Thoracic aorta (tissue), 2 donors: ENCODE results near the gene VCP. TPM values are rescaled to one million over a fixed set of nuclear protein-coding genes. Genes with fewer than 3 reads are reported as not detected.
A peak's percentile ranks its signal among the peaks of the same experiment; 100 is the strongest.

Source experiments
- ATAC-seq: fragments of 150-250 bp; one replicate; pipeline ENCODE4 v1.8.0; 2017; ENCODE audit warnings: low read depth; ENCODE audit not compliant: insufficient number of reproducible peaks, low FRiP score
- DNase-seq: peaks from one replicate; pipeline ENCODE4 v3.0.0-alpha.2; 2020; ENCODE audit warnings: low spot score
- H3K27ac ChIP-seq, 2 donors: fragments of 200-600 bp; sonication (generic); 1 replicate in 1 of 2; 2 replicates in 1 of 2; pipeline ENCODE4 v1.5.1; 2016; ENCODE audit warnings: mild to moderate bottlenecking in 2 of 2, moderate library complexity in 2 of 2
- H3K27me3 ChIP-seq: fragments of 200-600 bp; sonication (generic); replicated peaks from 2 replicates; pipeline ENCODE4 v1.6.0; 2016; ENCODE audit warnings: mild to moderate bottlenecking; ENCODE audit not compliant: insufficient read depth
- H3K36me3 ChIP-seq: fragments of 200-600 bp; sonication (generic); one replicate; pipeline ENCODE4 v1.5.1; 2016
- H3K4me1 ChIP-seq, 2 donors: fragments of 200-600 bp; sonication (generic); 1 replicate in 1 of 2; 2 replicates in 1 of 2; pipeline versions ENCODE4 v1.5.1 to v1.6.0; 2016; ENCODE audit warnings: low read depth in 2 of 2, mild to moderate bottlenecking in 1 of 2; ENCODE audit not compliant: control insufficient read depth in 1 of 2
- H3K4me3 ChIP-seq: fragments of 200-600 bp; sonication (generic); 2 replicates; pipeline ENCODE4 v1.5.1; 2016; ENCODE audit warnings: mild to moderate bottlenecking
- H3K9me3 ChIP-seq: fragments of 200-600 bp; sonication (generic); 2 replicates; pipeline ENCODE4 v1.5.1; 2016
- CTCF ChIP-seq: fragments of 200-600 bp; sonication (generic); IDR thresholded peaks from one replicate; pipeline ENCODE4 v1.5.1; 2019; ENCODE audit warnings: antibody characterized with exemption
- total RNA-seq, 2 donors: library from RNA; depleted of rRNA; stranded (reverse); fragments of >200 nt; gene quantifications; one replicate each; pipeline versions ENCODE4 v1.1.0 to v1.2.3, GENCODE V29; 2016

VCP gene
- total RNA-seq, 2 donors from 2014 or later: 179 to 204 TPM

DNA sequence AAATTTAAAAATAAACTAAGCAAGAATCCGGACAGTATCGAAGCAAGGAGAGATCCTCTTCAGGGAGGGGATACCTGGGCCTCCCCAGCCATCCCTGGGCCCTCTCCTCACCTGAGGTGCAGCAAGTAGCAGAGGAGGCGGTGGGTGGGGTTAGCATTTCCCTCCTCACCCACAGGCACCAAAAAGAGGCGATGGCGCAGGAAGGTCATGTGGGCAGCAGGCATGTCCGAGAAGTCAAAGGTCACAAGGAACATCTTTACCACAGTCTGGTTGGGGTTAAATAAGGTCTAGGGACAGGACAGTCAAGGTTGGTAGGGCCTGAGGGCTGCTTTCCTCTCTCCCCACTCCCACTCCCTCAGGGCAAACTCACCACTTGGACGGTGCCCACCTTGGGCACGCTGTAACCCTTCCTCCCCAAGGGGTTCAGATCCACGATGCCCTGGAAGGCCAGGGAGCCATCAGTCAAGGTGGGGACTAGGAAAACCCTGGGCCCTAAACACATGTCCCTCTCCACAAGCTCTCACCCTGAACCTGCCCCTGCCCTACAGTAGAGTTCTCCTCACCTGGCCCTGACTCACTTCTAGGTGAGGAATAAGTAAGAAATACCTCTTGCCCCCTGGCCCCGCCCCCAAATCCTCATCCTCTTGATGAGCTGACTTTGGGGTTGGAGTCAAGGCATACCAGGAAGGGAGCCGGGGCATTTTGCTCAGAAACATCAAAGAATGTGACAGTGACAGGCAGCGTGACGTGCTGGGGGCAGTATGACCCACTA lies 33.3 kb upstream of the VCP start:
- Histone ChIP-seq H3K4me1 (peaks cover 24 to 42% of the 10 kb centered on the region in 2 donors), H3K27me3 (no peaks in the 10 kb centered on the region), H3K27ac (no peak overlapping the region), H3K4me3 (no peak overlapping the region), H3K36me3 (peaks cover 45% of the 10 kb centered on the region), H3K9me3 (no peaks in the 10 kb centered on the region)
- no peak for TF ChIP-seq CTCF
- ATAC-seq (no peak), DNase-seq (no peak)

- Histone ChIP-seq H3K9me3 (no peaks in the 10 kb centered on the region), H3K4me3 (no peak overlapping the region), H3K27me3 (no peaks in the 10 kb centered on the region), H3K36me3 (peaks cover 51% of the 10 kb centered on the region), H3K27ac (no peak overlapping the region), H3K4me1 (peaks cover 19 to 36% of the 10 kb centered on the region in 2 donors)
- DNase-seq (no peak), ATAC-seq (no peak)
- no peak for TF ChIP-seq CTCF
Measured at GRCh38 chr9:35105126-35105525, 32.7 kb upstream of the VCP start.

DNA sequence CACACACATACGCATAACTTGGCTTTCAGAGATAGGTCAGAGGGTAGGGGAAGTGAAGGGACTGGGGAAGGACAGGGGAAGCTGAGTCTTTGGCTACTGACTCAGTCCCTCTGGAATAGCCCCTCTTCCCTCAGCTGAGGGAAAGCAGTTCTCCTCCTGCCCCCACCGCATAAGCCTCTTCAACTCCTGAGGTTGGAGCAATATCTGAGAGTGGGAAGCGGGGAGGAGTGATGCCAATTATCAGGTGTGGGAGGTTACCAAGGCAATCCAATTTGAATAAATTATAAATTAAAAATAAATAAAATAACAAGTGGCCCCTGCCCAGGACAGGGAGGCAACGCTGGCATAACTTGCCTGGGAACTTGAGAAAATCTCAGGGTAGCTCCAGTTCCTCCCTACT lies 32.2 kb upstream of the VCP start:
- ATAC-seq (no peak), DNase-seq (no peak)
- Histone ChIP-seq H3K9me3 (no peaks in the 10 kb centered on the region), H3K4me3 (no peak overlapping the region), H3K36me3 (peaks cover 51% of the 10 kb centered on the region), H3K27ac (no peak overlapping the region), H3K4me1 (peaks cover 14 to 31% of the 10 kb centered on the region in 2 donors), H3K27me3 (no peaks in the 10 kb centered on the region)
- no peak for TF ChIP-seq CTCF

- ATAC-seq: no peak
- TF ChIP-seq CTCF: no peak
- no peaks in the 10 kb centered on the region for H3K9me3 ChIP-seq
- H3K27me3 ChIP-seq: no peaks in the 10 kb centered on the region
- peaks cover 13 to 22% of the 10 kb centered on the region in 2 donors for H3K4me1 ChIP-seq
- peak overlapping the region; percentile 87 for H3K4me3 ChIP-seq
- no peak for DNase-seq
- peak overlapping the region; percentile 83 to 84 for H3K27ac ChIP-seq
- peaks cover 50% of the 10 kb centered on the region for H3K36me3 ChIP-seq
Measured at GRCh38 chr9:35103660-35104191, 31.3 kb upstream of the VCP start.

DNA sequence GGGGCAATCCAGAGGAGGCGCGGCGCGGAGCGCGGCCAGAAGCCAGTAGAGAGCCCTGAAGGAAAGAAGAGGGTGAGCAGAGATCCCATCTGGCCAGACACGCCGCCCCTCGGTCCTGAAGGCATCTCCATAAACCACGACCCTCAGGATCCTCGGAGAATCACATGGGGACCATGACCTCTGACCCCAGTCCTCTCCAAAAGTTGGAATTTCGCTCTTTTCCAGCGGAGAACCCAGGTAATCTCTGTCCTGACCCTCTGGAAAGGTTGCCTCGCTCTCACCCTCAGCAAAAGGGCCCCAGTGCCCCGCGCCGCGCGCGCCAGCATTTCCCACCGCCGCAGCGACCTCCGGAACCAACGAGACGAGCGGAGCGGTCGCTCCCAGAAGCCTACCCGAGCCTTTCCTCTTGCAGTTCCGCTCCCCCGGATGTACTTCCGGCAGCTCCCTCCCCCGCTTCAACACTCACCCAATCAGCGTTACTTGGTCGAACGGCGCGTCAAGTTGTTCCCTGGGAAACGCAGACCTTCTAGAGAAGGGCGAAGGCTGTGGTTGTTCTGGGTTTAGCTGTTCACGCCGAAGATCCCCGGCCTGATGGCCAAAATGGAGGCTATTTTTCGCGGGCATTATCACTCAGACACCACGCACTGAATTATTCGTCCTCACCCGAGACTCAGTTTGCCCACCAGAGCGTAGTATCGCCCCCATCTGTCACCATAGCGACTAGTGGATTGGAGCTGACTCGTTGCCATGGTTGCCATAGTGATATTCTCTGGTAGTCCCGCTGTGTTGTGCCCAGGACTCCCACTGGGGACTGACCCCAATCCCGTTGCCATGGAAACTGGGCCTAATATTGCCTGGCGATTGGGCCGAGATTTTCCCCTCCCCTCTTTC lies 30.6 kb upstream of the VCP start, which contains the start of gene STOML2:
TSS of gene STOML2 (minus strand) at position 363 of the 891 bp plus-strand sequence. CDS start at position 326, 37 bp downstream.
- H3K4me1 ChIP-seq: peaks cover 13 to 20% of the 10 kb centered on the region in 2 donors
- H3K4me3 ChIP-seq: peak within 1 kb of the TSS; percentile 87
- H3K36me3 ChIP-seq: peaks cover 43% of the 10 kb centered on the region
- peak within 1 kb of the TSS; percentile 83 to 84 for H3K27ac ChIP-seq
- H3K9me3 ChIP-seq: no peaks in the 10 kb centered on the region
- no peaks in the 10 kb centered on the region for H3K27me3 ChIP-seq
- DNase-seq: peak; percentile 89
- peak; percentile 92 for ATAC-seq
- TF ChIP-seq CTCF: no peak
